Activated CD8-positive, alpha-beta T cell treated with anti-CD3 and anti-CD28 coated beads for 36 hours (primary cell): ENCODE data around the gene WDR43. TPM values are rescaled to one million over a fixed set of nuclear protein-coding genes. Genes with fewer than 3 reads are reported as not detected.
A peak's percentile ranks its signal among the peaks of the same experiment; 100 is the strongest.

Experiments used
- ATAC-seq: fragments of 200-7000 bp; cut with Tn5 transposase; one replicate; pipeline ENCODE4 v1.10.0; 2021; ENCODE audit warnings: mild to moderate bottlenecking, moderate library complexity
- CTCF ChIA-PET: fragments of 350-600 bp; sonication (Branson Sonifier 250); formaldehyde crosslinking; loops from one replicate; lab custom pipeline; 2021; ENCODE audit warnings: antibody characterized with exemption; lab: Charles Lee
- POLR2A ChIA-PET: fragments of 350-600 bp; sonication (Branson Sonifier 250); formaldehyde crosslinking; loops from one replicate; lab custom pipeline; 2021; ENCODE audit warnings: antibody characterized with exemption; lab: Charles Lee
- DNase-seq: peaks from one replicate; pipeline ENCODE4 v3.0.0-alpha.2; 2020
- H3K27ac Mint-ChIP-seq: one replicate; pipeline ENCODE4 v1.8.0; 2021; ENCODE audit warnings: mild to moderate bottlenecking, mixed read lengths
- H3K27me3 Mint-ChIP-seq: one replicate; pipeline ENCODE4 v1.8.0; 2021; ENCODE audit warnings: mixed read lengths
- H3K36me3 Mint-ChIP-seq: one replicate; pipeline ENCODE4 v1.8.0; 2021; ENCODE audit warnings: low read depth, mixed read lengths
- H3K4me1 Mint-ChIP-seq: one replicate; pipeline ENCODE4 v1.8.0; 2021; ENCODE audit warnings: low read depth, mixed read lengths
- H3K4me3 Mint-ChIP-seq: one replicate; pipeline ENCODE4 v1.8.0; 2021; ENCODE audit warnings: mild to moderate bottlenecking, moderate library complexity, mixed read lengths
- H3K9me3 Mint-ChIP-seq: one replicate; pipeline ENCODE4 v1.8.0; 2021; ENCODE audit warnings: mixed read lengths
- CTCF ChIP-seq: fragments of 200-600 bp; IDR thresholded peaks from one replicate; pipeline ENCODE4 v1.8.0; 2022; ENCODE audit warnings: antibody characterized with exemption, mild to moderate bottlenecking
- intact Hi-C: fragments of 100-400 bp; cut with micrococcal nuclease; formaldehyde crosslinking; loops from one replicate; pipeline ENCODE4 v1.10.0; 2022
- total RNA-seq, 2 experiments: library from RNA; stranded (reverse); gene quantifications; one replicate each; pipeline ENCODE4 v1.2.3, GENCODE V29; 2021

Gene WDR43
- total RNA-seq, 2 experiments from 2014 or later = 121 to 129 TPM

GRCh38 chr2:28893488-28893887, 979 bp upstream of the WDR43 start:
- DNase-seq (no peak), ATAC-seq (no peak)
- intact Hi-C loops = no loop called here
- no peaks in the 10 kb centered on the region for H3K9me3 Mint-ChIP-seq
- peaks cover 24% of the 10 kb centered on the region for H3K36me3 Mint-ChIP-seq
- H3K27me3 Mint-ChIP-seq = peaks cover 2% of the 10 kb centered on the region
- H3K4me1 Mint-ChIP-seq = peaks cover 20% of the 10 kb centered on the region
- no peak overlapping the region for H3K4me3 Mint-ChIP-seq
- no peak overlapping the region for H3K27ac Mint-ChIP-seq
- POLR2A ChIA-PET = interaction anchor here (1.8 to 4.8 kb wide), 3 partner anchors 12 to 23 kb away, joined by 4 to 30 read pairs (median 30); partner anchors contain the start of gene TRMT61B
- CTCF ChIA-PET = interaction anchor here (1.6 to 3.2 kb wide), 2 partner anchors 24 to 71 kb away, joined by 3 to 14 read pairs; partner anchors contain the start of gene TRMT61B
- TF ChIP-seq CTCF = no peak

GRCh38 chr2:28895189-28895893, 874 bp downstream of the WDR43 start:
- DNase-seq (peak; percentile 58), ATAC-seq (peak; percentile 14)
- ChIA-PET CTCF (interaction anchor here (0.9 to 3.2 kb wide), 6 partner anchors 9 to 329 kb away, joined by 3 to 14 read pairs (median 3); partner anchors contain the start of gene TRMT61B), POLR2A (interaction anchor here (0.6 to 4.1 kb wide), 20 partner anchors 9 to 289 kb away, joined by 3 to 30 read pairs (median 5); partner anchors contain the start of genes PPP1CB and TRMT61B)
- Mint-ChIP-seq H3K9me3 (no peaks in the 10 kb centered on the region), H3K27ac (peak overlapping the region; percentile 98), H3K36me3 (peaks cover 29% of the 10 kb centered on the region), H3K4me3 (peak overlapping the region; percentile 100), H3K27me3 (no peaks in the 10 kb centered on the region), H3K4me1 (peaks cover 34% of the 10 kb centered on the region)
- intact Hi-C loops = no loop called here
- TF ChIP-seq CTCF = no peak

GRCh38 chr2:28896906-28897305, 2.4 kb downstream of the WDR43 start:
- TF ChIP-seq CTCF = no peak
- H3K36me3 Mint-ChIP-seq = peaks cover 40% of the 10 kb centered on the region
- intact Hi-C loops = no loop called here
- peak overlapping the region; percentile 100 for H3K4me3 Mint-ChIP-seq
- no peaks in the 10 kb centered on the region for H3K9me3 Mint-ChIP-seq
- CTCF ChIA-PET = interaction anchor here (1.0 to 1.6 kb wide), 3 partner anchors 8 to 75 kb away, joined by 3 read pairs; no protein-coding TSS in a partner anchor
- no peaks in the 10 kb centered on the region for H3K27me3 Mint-ChIP-seq
- no peak for DNase-seq
- peaks cover 45% of the 10 kb centered on the region for H3K4me1 Mint-ChIP-seq
- ATAC-seq = no peak
- POLR2A ChIA-PET = interaction anchor here (0.7 to 4.1 kb wide), 5 partner anchors 12 to 54 kb away, joined by 3 to 30 read pairs (median 3); no protein-coding TSS in a partner anchor
- H3K27ac Mint-ChIP-seq = peak overlapping the region; percentile 43

GRCh38 chr2:28898048-28898447, 3.6 kb downstream of the WDR43 start:
- DNase-seq (no peak), ATAC-seq (no peak)
- TF ChIP-seq CTCF = no peak
- H3K4me3 Mint-ChIP-seq = peak overlapping the region; percentile 100
- CTCF ChIA-PET = no interaction called here
- peaks cover 50% of the 10 kb centered on the region for H3K4me1 Mint-ChIP-seq
- H3K27me3 Mint-ChIP-seq = no peaks in the 10 kb centered on the region
- peak overlapping the region; percentile 1 for H3K27ac Mint-ChIP-seq
- intact Hi-C loops = no loop called here
- H3K36me3 Mint-ChIP-seq = peaks cover 45% of the 10 kb centered on the region
- POLR2A ChIA-PET = interaction anchor here (0.6 to 1.1 kb wide), 3 partner anchors 9 to 28 kb away, joined by 3 to 5 read pairs (median 5); partner anchors contain the start of gene TRMT61B
- no peaks in the 10 kb centered on the region for H3K9me3 Mint-ChIP-seq
